ENCODE results near the gene DBR1. TPM values are rescaled to one million over a fixed set of nuclear protein-coding genes. Genes with fewer than 3 reads are reported as not detected.

Gene DBR1
- total and polyA plus RNA-seq, 2 of the 13 experiments (the other 11 are each of a cell fraction or from before 2014, with no cell fraction given): 6.4 to 16.7 TPM

DNA sequence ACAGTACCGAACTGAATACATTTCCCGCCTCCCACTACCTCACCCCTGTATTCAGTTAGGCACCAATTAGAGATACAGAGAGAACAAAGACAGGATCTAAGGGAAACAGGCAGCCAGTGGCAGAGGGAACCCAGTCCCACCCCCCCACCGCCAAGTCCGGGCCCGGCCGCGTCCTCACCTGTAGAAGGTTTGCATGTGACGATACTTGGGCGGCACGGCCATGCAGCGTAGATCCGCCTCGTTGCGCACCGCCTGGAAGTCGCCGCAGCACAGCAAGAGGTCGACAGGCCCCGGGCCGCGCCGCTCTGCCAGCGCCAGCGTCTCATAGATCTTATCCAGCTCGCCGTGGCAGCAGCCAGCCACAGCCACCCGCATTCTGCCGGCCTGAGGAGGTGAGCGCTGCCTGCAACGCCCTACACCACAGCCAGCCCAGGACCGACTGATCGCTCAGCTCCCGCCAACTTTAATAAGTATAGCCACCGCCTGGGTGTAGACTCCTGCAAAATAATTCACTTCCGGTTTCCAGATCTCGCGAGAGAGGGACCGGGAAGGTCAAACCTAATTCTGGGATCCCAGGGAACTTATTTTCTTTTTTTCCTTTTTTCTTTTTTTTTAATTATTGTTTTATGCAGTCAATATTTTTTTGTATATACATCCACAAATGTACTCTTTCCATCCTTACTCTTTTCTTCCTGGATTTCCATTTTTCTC is at the start of gene DBR1 (continued):
- no peak for TF ChIP-seq HNRNPH1 (optimal IDR thresholded peaks at IDR 0.05; ENCODE audit: low read depth, low read length)
- TF ChIP-seq SALL1 (CRISPR knock-in tag; IDR thresholded peaks at IDR 0.05): peak; percentile 85
- 0 out of 2 replicates have a peak, but pooled peaks have one; percentile 35 for TF ChIP-seq GATA4 (IDR thresholded peaks at IDR 0.05; ENCODE audit: borderline replicate concordance, low read depth)
- peak; percentile 39; the same call in 1 of the 2 replicates for TF ChIP-seq MTA1 (CRISPR knock-in tag; IDR thresholded peaks at IDR 0.05; ENCODE audit: borderline replicate concordance)
- TF ChIP-seq, protein P1, sequence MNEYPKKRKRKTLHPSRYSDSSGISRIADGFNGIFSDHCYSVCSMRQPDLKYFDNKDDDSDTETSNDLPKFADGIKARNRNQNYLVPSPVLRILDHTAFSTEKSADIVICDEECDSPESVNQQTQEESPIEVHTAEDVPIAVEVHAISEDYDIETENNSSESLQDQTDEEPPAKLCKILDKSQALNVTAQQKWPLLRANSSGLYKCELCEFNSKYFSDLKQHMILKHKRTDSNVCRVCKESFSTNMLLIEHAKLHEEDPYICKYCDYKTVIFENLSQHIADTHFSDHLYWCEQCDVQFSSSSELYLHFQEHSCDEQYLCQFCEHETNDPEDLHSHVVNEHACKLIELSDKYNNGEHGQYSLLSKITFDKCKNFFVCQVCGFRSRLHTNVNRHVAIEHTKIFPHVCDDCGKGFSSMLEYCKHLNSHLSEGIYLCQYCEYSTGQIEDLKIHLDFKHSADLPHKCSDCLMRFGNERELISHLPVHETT (CRISPR knock-in tag; conservative IDR thresholded peaks at IDR 0.05): no peak
- peak; percentile 22; the same call in 1 of the 2 replicates for TF ChIP-seq ZNF777 (CRISPR knock-in tag; IDR thresholded peaks at IDR 0.05)
- no peak for TF ChIP-seq ZNF530 (CRISPR knock-in tag; IDR thresholded peaks at IDR 0.05; ENCODE audit: low read depth)
- no peak for TF ChIP-seq XBP1 (CRISPR knock-in tag; IDR thresholded peaks at IDR 0.05)
- TF ChIP-seq, protein P2, sequence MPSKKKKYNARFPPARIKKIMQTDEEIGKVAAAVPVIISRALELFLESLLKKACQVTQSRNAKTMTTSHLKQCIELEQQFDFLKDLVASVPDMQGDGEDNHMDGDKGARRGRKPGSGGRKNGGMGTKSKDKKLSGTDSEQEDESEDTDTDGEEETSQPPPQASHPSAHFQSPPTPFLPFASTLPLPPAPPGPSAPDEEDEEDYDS (CRISPR knock-in tag; IDR thresholded peaks at IDR 0.05): peak; percentile 66
- 0 out of 2 replicates have a peak, but pooled peaks have one; percentile 67 for TF ChIP-seq ZNF607 (CRISPR knock-in tag; IDR thresholded peaks at IDR 0.05; ENCODE audit: borderline replicate concordance)
- TF ChIP-seq, protein P3, sequence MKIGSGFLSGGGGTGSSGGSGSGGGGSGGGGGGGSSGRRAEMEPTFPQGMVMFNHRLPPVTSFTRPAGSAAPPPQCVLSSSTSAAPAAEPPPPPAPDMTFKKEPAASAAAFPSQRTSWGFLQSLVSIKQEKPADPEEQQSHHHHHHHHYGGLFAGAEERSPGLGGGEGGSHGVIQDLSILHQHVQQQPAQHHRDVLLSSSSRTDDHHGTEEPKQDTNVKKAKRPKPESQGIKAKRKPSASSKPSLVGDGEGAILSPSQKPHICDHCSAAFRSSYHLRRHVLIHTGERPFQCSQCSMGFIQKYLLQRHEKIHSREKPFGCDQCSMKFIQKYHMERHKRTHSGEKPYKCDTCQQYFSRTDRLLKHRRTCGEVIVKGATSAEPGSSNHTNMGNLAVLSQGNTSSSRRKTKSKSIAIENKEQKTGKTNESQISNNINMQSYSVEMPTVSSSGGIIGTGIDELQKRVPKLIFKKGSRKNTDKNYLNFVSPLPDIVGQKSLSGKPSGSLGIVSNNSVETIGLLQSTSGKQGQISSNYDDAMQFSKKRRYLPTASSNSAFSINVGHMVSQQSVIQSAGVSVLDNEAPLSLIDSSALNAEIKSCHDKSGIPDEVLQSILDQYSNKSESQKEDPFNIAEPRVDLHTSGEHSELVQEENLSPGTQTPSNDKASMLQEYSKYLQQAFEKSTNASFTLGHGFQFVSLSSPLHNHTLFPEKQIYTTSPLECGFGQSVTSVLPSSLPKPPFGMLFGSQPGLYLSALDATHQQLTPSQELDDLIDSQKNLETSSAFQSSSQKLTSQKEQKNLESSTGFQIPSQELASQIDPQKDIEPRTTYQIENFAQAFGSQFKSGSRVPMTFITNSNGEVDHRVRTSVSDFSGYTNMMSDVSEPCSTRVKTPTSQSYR (CRISPR knock-in tag; IDR thresholded peaks at IDR 0.05; ENCODE audit: borderline replicate concordance): peak; percentile 16; the same call in 1 of the 2 replicates
- TF ChIP-seq, protein P4, sequence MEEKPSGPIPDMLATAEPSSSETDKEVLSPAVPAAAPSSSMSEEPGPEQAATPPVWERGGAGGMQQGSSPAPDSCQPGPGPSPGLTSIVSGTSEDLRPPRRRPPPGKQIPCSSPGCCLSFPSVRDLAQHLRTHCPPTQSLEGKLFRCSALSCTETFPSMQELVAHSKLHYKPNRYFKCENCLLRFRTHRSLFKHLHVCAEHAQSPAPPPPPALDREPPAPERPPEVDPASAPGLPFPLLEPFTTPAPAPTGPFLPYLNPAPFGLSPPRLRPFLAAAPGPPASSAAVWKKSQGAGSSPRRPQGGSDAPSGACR (CRISPR knock-in tag; IDR thresholded peaks at IDR 0.05): peak; percentile 29; the same call in 1 of the 2 replicates
- peak; percentile 11; the same call in 1 of the 2 replicates for TF ChIP-seq SOX5 (CRISPR knock-in tag; IDR thresholded peaks at IDR 0.05; ENCODE audit: borderline replicate concordance)
- TF ChIP-seq, protein P5, sequence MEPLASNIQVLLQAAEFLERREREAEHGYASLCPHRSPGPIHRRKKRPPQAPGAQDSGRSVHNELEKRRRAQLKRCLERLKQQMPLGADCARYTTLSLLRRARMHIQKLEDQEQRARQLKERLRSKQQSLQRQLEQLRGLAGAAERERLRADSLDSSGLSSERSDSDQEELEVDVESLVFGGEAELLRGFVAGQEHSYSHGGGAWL (CRISPR knock-in tag; IDR thresholded peaks at IDR 0.05): 0 out of 2 replicates have a peak, but pooled peaks have one; percentile 63
- TF ChIP-seq ZNF20 (CRISPR knock-in tag; IDR thresholded peaks at IDR 0.05): no peak
- TF ChIP-seq ZFY (CRISPR knock-in tag; IDR thresholded peaks at IDR 0.05): peak; percentile 93
- no peak for TF ChIP-seq KDM1A (CRISPR knock-in tag; IDR thresholded peaks at IDR 0.05)
- no peak for TF ChIP-seq SMAD9 (CRISPR knock-in tag; IDR thresholded peaks at IDR 0.05)
- no peak for TF ChIP-seq ZNF367 (CRISPR knock-in tag; IDR thresholded peaks at IDR 0.05; ENCODE audit: borderline replicate concordance)
- TF ChIP-seq PHF21A (CRISPR knock-in tag; IDR thresholded peaks at IDR 0.05): peak; percentile 66; the same call in 1 of the 2 replicates
- TF ChIP-seq, protein P6, sequence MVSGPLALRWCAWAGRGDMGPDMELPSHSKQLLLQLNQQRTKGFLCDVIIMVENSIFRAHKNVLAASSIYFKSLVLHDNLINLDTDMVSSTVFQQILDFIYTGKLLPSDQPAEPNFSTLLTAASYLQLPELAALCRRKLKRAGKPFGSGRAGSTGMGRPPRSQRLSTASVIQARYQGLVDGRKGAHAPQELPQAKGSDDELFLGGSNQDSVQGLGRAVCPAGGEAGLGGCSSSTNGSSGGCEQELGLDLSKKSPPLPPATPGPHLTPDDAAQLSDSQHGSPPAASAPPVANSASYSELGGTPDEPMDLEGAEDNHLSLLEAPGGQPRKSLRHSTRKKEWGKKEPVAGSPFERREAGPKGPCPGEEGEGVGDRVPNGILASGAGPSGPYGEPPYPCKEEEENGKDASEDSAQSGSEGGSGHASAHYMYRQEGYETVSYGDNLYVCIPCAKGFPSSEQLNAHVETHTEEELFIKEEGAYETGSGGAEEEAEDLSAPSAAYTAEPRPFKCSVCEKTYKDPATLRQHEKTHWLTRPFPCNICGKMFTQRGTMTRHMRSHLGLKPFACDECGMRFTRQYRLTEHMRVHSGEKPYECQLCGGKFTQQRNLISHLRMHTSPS (CRISPR knock-in tag; IDR thresholded peaks at IDR 0.05; ENCODE audit: low read depth): no peak
- TF ChIP-seq KMT2B (CRISPR knock-in tag; IDR thresholded peaks at IDR 0.05): peak; percentile 86
- no peak for TF ChIP-seq ZNF720 (CRISPR knock-in tag; IDR thresholded peaks at IDR 0.05)
- peak; percentile 83; the same call in 1 of the 2 replicates for TF ChIP-seq DMAP1 (CRISPR knock-in tag; IDR thresholded peaks at IDR 0.05)
